HG03378 (cell line): ENCODE measurements around the gene DCST1.
"Not testable (repeated sequence)": the region's sequence is repeated elsewhere in the genome, so short reads cannot be mapped to it uniquely, and the experiment has no call there.

Experiments used
- ATAC-seq: cut with Tn5 transposase; IDR thresholded peaks from one replicate; pipeline ENCODE4 v1.9.1; 2021; ENCODE audit warnings: mild to moderate bottlenecking, moderate library complexity; ENCODE audit not compliant: unreplicated experiment

The DCST1 gene, protein sequence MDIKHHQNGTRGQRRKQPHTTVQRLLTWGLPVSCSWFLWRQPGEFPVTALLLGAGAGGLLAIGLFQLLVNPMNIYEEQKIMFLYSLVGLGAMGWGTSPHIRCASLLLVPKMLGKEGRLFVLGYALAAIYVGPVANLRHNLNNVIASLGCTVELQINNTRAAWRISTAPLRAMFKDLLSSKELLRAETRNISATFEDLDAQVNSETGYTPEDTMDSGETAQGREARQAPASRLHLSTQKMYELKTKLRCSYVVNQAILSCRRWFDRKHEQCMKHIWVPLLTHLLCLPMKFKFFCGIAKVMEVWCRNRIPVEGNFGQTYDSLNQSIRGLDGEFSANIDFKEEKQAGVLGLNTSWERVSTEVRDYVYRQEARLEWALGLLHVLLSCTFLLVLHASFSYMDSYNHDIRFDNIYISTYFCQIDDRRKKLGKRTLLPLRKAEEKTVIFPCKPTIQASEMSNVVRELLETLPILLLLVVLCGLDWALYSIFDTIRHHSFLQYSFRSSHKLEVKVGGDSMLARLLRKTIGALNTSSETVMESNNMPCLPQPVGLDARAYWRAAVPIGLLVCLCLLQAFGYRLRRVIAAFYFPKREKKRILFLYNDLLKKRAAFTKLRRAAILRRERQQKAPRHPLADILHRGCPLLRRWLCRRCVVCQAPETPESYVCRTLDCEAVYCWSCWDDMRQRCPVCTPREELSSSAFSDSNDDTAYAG

DNA sequence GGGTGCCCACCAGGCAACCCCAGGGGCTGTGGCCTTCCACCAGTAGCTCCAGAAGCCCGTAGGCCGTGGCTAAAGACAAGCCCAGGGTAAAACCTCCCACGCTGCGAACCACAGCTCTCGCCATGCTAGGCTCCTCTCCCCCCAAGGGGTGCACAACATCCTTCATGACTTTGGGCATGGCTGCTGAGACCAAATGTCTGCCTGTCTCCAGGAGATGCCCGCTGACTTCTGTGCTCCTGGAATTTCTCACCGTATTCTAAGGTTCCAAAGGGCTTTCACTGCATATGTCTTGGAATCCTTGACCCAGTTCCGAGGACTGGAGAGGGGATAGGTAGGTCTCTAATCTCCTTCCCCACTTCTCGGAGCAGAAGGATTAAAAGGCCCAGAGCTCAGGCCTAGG is at the start of gene DCST1, which contains the start of gene DCST2:
Gene DCST1, plus strand, starts transcription at position 301 of the 400 bp plus-strand sequence. CDS start 213 bp downstream, outside the sequence.
Gene DCST2, minus strand, starts transcription at position 258 of the 400 bp plus-strand sequence. Its CDS starts 80 bp downstream, at position 178.
- no peak for ATAC-seq

DNA sequence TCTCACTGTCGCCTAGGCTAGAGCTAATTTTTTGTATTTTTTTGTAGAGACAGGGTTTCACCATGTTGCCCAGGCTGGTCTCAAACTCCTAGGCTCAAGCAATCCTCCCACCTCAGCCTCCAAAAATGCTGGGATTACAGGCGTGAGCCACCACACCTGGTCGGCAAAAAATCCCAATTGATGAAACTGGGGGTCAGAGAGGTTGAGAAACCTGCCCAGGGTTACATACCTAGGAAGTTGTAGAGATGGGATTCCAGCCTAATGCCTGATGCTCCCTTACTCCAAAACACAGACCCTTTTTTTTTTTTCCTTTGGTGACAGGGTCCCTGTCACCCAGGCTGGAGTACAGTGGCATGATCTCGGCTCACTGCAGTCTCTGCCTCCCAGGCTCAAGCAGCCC is 46.9 kb upstream of the DCST1 start:
- ATAC-seq, result not testable (repeated sequence)

- no peak for ATAC-seq
These were observed 46.3 kb upstream of the DCST1 start for GRCh38 chr1:154987326-154987725.

- ATAC-seq, result no peak
These were observed 45.3 kb upstream of the DCST1 start for GRCh38 chr1:154988058-154988954.

DNA sequence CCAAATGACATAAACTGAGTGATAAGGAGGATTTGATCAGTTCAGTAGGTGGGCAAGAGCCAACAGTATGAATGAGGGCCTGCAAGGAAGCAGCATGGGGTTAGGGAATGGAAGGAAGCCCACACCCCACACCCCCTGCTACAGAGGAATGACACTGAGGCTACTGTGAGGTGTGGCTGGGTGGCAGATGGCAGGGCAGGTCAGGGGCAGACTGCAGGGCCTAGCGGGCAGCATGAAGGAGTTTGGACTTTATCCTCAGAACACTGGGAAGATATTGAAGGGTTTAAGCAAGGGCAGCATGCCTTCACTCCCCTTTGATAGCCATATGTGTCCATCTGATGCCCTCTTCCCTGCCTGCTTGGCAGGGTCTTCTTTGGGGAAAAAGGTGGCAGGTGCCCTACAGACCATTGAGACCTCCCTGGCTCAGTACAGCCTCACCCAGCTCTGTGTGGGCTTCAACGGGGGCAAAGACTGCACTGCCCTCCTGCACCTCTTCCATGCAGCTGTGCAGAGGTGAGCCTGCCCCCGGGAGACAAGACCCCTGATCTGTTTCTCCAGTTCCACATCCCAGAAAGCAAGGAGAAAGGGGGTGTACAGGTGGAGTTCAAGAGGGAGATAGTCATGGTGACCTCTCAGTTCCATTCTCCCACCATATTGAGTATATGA is 44.3 kb upstream of the DCST1 start:
- ATAC-seq, result no peak

DNA sequence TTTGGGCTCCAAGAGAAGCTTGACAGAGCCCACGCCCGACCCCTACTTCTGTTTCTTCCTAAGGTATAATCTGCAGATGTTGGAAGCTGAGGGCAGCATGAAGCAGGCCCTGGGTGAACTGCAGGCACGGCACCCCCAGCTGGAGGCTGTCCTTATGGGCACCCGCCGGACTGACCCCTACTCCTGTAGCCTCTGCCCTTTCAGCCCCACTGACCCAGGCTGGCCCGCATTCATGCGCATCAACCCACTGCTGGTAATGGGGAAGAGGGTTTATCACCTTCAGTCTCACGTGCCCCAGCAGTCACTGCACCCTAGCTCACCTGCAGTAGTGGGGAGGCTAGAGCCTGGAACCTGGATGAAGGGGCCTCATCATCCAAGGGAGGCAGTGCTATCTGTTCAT is 43.3 kb upstream of the DCST1 start:
- no peak for ATAC-seq

DNA sequence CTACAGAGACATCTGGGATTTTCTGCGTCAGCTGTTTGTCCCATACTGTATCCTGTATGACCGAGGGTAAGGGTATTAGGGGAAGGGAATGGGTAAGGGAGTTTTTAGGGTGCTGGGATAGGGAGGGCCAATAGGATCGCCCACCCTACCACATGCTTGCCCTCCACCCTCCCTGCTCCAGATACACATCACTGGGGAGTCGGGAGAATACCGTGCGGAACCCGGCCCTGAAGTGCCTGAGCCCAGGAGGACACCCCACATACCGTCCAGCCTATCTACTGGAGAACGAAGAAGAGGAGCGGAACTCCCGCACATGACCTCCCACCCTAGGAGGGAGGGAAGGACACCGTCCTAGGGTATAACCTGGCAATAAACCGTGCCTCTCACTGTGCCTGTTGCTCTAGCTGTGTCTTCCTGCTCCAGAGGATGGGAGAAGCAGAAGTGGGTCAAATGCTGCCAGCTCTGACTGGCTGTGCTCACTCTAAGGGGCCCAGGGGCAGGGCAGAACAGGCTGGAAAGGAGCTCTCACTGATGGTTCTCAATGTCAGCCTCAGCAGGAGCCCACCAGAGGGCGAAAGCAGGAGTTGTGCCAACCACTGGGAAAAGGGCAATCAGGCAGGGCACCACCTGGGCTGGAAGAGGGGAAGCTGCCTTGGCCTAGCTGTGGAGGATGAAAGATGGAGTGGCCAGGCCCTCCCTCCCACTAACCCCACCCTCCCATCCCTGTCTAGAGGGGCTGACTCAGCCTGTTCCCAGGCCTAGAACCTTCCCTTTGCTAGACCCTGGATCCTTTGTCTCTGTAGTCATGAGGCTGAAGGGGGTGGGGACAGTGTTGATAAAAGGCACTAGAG is 40.7 kb upstream of the DCST1 start:
- ATAC-seq, result no peak

DNA sequence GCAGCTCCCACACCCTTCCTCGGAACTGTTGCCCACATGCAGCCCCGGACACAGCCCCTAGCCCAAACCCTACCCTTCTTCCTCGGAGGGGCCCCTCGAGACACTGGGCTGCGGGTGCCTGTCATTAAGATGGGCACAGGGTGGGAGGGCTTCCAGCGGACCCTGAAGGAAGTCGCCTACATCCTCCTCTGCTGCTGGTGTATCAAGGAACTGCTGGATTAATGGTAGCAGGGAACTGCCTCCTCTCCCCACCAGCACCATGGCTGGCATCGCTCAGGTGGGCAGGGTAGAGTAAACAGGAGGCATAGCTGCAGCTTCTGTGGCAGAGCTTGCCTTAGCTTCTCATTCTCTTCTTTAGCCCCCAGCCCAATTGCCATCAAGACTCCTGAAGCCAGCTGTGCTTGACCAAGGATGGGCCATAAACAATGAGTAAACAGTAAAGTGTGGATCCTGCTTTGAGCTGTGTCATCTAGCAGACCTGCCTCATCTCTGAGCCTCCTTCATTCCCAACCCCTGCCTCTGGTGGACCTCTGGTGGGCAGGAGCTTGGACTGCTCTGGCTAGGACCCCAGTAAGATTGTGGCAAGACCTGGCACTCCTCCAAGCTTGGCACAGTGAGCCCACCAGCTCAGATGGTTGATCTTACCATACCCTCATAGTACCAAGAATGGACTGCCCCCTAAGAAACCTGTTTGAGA is 39.9 kb upstream of the DCST1 start, which contains the start of gene LENEP:
Gene LENEP, plus strand, starts transcription at position 15 of the 697 bp plus-strand sequence. Its CDS starts 22 bp downstream, at position 37.
- no peak for ATAC-seq

- no peak for ATAC-seq
These were observed 39.4 kb upstream of the DCST1 start for GRCh38 chr1:154994269-154994587.

DNA sequence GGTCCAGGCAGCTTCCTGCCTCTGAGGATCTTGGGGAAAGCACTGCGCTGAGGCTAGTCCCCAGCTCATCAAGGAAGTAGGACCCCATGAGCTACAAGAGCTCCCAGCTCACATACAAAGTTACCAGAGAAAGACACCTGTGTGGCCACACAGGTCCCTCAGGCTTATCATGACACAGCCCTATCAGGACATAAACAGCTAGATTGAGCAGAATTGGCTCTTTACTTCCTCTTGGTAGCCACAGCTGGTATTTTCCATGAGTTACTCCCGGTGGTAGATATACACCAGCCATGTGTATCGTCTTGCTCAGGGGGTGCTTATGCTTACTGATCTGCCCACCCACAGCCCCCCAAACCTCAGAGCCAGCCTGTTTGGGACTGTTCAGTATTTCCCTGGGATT is 39.0 kb upstream of the DCST1 start:
- ATAC-seq, result no peak

DNA sequence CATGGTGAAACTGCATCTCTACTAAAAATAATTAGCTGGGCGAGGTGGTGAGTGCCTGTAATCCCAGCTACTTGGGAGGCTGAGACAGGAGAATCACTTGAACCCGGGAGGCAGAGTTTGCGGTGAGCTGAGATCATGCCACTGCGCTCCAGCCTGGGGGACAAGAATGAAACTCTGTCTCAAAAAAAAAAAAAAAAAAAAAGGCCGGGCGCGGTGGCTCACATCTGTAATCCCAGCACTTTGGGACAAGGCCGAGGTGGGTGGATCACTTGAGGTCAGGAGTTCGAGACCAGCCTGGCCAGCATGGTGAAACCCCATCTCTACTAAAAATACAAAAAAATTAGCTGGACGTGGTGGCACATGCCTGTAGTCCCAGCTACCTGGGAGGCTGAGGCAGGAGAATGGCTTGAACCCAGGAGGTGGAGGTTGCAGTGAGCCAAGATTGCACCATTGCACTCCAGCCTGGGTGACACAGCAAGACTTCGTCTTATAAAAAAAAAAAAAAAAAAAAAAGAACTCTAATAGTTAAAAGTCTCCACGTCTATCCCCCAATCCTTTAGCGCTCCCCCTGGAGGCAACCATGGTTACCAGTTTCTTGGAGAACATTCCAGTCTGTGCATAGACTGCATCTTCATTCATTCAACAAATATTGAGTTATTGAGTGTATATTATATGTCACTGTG is 38.2 kb upstream of the DCST1 start:
- ATAC-seq, result not testable (repeated sequence)

DNA sequence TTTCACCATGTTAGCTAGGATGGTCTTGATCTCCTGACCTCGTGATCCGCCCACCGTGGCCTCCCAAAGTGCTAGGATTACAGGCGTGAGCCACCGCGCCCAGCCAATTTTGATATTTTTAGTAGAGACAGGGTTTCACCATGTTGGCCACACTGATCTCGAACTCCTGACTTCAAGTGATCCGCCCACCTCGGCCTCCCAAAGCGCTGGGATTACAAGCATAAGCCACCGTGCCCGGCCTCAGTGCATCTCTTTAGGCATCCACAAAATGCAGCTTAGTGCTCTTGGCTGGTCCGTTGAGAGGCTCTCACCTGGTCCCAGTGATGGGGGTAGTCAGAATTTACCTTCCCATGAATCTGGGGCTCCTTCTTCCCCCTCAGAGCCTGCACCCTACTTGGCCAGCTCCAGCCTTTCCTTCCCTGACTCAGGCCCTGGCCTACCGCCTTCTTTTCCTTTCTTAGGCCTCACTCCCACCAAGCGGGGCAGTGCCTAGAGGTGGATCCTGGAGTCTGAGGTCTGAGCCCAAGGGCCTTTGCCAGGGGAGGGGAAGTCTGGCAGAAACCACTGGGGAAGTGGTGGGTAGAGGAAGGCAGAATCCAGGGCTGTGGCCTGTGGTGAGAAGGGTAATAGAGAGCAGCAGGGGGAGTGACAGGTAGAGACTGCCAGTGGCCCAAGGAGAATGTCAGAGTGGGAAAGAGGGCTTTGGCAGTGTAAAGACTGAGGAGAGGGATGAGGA is 36.5 kb upstream of the DCST1 start:
- ATAC-seq, result no peak

- no peak for ATAC-seq
These were observed 35.3 kb upstream of the DCST1 start for GRCh38 chr1:154998201-154998780.

GRCh38 chr1:154998818-154999570 is 34.6 kb upstream of the DCST1 start:
- ATAC-seq, result no peak

DNA sequence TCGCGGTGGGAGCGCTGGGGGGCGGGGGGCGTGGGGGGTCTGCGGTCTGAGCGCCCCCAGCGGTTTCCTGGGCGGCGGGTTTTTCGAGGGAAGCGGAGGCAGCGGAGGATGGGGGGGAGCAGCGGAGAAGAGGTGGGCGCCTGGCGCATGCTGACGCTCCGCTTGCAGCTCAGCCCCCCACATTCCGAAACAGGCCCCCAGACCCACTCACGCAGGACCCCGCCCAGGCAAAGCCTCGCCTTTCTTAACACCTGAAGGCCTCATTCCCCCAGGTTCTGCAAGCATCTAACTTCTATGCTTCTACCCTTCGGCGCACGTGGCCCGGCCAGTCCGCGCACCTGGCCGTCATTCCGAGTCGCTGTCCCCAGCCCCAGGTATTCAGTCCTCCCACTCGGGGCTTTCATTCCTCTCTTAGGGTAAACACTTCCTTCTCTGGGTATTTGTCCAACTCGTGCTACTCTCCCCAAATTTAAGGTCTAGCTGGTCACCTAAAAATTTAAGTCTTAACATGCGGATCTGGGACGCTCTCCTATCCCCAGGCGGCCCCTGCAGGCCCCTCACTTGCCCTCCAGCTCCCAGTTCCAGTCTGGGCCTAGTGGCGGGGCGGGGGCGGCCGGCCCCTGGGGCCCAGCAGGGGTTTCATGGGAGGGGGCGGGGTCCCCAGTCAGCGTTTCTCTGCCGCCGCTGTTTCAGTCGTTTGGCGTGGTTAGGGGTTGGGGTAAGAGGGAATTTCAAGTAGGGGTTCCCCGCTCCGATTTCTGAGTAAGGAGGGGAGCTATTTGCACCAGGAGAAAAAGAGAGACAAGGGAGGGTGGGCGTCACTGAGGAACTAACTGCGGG is 33.8 kb upstream of the DCST1 start:
- no peak for ATAC-seq

GRCh38 chr1:155000411-155000725 is 33.3 kb upstream of the DCST1 start:
- ATAC-seq, result no peak
